Erythroblast (primary cell): ENCODE measurements around the gene ADORA2B.

Experiments used
- GATA1 ChIP-seq: IDR thresholded peaks from 2 replicates; pipeline ENCODE4 v1.6.1; 2011; ENCODE audit warnings: low read depth, mild to moderate bottlenecking, control low read depth, low read length, moderate library complexity
- POLR2A ChIP-seq: IDR thresholded peaks from 2 replicates; pipeline ENCODE4 v1.6.1; 2011; ENCODE audit warnings: mild to moderate bottlenecking, low read length

GRCh38 chr17:15922586-15922985, 22.3 kb upstream of the ADORA2B start:
- TF ChIP-seq POLR2A (no peak), GATA1 (no peak)
